MV-4-11 (cell line): Measurements from ENCODE around the gene OR51B4.
"Not testable (repeated sequence)": the region's sequence is repeated elsewhere in the genome, so short reads cannot be mapped to it uniquely, and the experiment has no call there.

Source experiments
- DNase-seq: peaks from one replicate; lab custom pipeline; 2025; lab: John Stamatoyannopoulos, UW

The OR51B4 gene

DNA sequence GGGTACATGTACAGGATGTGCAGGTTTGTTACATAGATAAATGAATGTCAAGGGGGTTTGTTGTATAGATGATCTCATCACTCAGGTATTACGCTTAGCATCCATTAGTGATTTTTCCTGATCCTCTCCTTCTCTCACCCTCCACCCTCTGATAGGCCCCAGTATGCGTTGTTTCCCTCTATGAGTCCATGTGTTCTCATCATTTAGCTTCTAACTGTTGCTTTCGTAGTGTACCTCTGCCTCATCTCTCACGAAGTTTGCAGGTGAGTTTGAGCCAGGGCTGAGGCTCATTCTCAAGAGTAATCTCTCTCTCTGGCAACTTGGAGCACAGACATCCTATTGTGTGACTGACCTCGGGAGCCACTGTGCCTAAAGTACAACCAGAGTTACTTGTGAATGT is 27.4 kb downstream of the OR51B4 start:
- no peak for DNase-seq

DNA sequence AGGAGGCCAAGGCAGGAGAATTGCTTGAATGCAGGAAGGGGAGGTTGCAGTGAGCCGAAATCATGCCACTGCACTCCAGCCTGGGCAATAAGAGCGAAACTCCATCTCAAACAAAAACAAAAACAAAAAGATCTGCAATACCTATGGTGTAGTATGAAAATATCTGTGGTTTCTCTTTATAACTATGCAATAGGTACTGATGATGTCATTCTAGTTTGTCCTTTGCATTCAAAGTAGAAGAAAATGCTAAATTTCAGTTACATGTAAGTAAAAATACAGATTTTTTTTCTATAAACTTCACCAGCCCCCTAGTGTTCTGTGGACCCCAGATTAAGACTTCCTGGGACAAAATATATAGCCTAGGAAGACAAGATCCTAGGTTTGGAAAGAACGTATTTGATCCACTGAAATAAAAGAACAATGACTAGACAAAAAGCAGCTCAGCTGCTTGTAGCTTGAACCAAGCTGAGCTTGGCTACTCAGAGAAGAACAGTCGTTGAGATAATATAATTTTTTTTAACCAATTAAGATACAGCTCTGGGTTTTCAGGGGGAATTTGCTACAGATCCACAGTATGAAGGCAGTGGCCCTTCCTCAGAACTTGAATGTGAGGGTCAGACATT is 29.2 kb downstream of the OR51B4 start:
- DNase-seq, result no peak

DNA sequence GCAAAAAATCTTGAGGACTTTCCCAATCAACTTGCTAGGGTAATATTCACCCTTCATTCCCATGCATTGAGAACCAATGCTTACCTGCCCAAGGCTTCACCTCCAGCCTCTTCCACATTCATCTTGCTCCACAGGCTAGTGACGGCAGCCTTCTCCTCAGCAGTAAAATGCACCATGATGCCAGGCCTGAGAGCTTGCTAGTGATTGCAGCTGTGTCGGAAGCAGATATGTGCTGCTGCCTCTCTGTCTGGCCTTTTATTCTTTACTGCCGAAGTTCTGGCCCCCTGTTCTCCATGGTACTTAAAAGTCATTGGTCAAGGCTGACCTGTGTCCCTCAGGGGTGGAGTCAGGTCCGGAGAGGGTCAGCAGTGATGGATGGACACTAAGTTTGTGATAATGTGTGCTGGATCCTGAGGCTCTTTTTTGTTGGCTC is 32.0 kb downstream of the OR51B4 start, which contains the start of gene HBE1:
TSS of gene HBE1 (minus strand) at position 231 of the 433 bp plus-strand sequence. CDS start at position 176, 55 bp downstream.
- DNase-seq, result no peak

DNA sequence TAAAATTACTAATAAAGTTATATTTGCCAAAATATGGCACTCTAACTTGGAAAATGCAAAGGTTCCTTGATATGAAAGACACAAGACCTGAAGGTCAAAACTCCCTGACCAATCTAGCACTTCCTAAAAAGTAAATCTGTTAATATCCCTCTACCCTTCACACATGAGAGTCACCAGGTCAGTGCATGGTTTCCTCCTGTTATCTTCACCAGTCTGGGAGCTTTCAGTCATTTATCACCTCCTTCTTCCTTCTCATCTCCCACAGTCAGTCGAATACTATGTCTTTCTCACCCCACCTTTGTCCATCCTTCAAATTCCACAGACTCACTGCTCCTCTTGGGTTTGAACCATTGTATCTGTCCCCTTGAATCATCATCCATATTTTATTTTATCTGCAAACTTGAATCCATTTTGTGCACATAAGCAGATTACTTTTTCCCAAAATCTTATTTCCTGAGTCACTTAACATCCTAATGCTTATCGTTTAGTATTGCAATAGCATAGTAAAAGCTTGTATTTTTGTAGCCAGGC is 34.6 kb downstream of the OR51B4 start:
- DNase-seq, result no peak

DNA sequence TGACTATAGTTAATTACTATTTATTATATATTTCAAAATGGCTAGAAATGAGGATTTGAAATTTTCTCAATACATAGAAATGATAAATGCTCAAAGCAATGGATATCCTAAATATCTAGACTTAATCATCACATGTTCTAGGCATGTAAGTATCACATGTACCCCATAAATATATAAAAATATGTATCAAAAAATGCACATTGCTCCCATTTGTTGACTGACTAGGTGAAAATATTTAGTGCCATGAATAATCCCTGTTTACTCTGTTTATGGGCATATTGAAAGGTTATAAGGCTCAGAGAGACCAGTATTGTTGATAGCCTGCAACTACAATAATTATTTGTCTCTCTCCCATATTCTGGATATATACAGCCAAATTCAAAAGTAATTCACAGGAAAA is 35.1 kb downstream of the OR51B4 start:
- no peak for DNase-seq

DNA sequence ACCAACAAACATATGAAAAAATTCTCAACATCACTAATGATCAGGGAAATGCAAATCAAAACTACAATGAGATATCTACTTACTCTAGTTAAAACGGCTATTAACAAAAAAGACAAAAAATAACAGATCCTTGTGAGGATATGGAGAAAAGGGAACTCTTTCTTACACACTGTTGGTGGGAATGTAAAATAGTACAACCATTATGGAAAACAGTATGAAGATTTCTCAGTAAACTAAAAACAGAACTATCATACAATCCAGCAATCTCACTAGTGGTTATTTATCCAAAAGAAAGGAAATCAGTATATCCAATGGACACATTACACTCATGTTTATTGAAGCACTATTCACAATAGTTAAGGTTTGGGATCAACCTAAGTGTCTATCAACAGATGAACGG is 35.9 kb downstream of the OR51B4 start:
- DNase-seq, result no peak

DNA sequence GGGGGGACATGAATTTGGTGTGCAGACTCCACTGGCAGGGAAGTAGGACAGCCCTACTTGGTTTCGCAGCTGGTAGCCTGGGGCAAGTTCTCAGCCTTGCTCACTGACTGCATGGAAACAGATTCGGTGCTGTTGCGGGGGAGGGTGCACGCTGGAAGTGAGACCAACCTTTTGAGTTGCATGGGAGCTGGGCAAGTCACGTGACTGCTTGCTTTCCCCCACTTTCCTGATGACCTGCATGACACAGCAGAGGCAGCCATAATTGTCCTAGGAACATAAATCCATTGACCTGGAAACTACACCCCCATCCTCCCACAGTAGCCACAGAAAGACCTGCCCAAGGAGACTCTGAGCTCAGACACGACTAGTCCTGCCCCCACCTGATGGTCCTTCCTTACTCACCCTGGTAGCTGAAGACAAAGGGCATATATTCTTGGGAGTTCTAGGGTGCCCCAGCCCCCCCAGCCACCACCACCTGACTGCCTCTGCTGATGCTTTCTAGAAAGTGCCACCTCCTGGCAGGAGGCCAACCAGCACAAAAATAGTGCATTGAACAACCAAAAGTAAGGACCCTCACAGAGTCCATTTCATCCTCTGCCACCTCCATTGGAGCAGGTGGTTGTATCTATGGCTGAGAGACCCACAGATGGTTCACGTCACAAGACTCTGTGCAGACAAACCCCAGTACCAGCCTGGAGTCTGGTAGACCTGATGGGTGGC is 43.0 kb downstream of the OR51B4 start:
- no peak for DNase-seq

DNA sequence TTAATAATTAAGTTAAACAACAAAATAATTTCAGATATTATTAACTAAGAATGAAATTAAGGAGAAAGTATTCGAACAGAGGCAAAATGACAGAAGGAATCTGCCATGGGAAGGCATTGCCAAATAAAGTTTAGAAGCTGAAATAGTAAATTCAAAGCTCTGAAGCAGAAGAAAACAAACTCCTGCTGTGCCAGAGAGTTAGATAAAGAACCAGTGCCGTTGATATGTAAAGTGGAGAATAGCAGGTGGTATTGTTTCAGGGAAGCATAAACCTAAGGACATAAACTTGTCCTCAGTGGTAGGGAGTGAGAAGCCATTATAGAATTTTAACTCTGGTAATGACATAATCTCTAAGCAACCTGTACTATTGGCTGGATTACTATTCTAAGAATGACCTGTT is 44.5 kb downstream of the OR51B4 start:
- no peak for DNase-seq

DNA sequence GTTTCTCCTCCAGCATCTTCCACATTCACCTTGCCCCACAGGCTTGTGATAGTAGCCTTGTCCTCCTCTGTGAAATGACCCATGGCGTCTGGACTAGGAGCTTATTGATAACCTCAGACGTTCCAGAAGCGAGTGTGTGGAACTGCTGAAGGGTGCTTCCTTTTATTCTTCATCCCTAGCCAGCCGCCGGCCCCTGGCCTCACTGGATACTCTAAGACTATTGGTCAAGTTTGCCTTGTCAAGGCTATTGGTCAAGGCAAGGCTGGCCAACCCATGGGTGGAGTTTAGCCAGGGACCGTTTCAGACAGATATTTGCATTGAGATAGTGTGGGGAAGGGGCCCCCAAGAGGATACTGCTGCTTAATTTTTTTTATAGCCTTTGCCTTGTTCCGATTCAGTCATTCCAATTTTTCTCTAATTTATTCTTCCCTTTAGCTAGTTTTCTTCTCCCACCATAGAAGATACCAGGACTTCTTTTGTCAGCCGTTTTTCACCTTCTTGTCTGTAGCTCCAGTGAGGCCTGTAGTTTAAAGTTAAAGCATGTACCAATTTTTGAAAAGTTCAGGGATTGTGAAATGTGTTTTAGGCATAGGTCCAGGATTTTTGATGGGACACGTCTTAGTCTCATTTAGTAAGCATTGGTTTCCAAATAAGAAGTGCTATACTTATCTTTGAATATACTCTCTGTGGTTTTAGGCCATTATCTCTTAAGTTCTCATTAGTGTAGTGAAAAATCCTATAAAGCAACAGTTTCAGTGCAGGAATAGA is 46.9 kb downstream of the OR51B4 start, which contains the start of gene HBG2:
TSS of gene HBG2 (minus strand) at position 136 of the 768 bp plus-strand sequence. CDS start at position 83, 53 bp downstream.
- not testable (repeated sequence) for DNase-seq

DNA sequence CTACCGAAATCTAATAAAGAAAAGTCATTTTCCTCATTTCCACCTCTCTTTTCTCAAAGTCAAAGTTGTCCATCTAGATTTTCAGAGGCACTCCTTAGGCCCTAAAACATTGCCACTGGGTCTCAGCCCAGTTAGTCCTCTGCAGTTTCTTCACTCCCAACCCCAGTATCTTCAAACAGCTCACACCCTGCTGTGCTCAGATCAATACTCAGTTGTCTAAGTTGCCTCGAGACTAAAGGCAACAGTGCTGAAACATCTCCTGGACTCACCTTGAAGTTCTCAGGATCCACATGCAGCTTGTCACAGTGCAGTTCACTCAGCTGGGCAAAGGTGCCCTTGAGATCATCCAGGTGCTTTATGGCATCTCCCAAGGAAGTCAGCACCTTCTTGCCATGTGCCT is 47.7 kb downstream of the OR51B4 start:
- not testable (repeated sequence) for DNase-seq

DNA sequence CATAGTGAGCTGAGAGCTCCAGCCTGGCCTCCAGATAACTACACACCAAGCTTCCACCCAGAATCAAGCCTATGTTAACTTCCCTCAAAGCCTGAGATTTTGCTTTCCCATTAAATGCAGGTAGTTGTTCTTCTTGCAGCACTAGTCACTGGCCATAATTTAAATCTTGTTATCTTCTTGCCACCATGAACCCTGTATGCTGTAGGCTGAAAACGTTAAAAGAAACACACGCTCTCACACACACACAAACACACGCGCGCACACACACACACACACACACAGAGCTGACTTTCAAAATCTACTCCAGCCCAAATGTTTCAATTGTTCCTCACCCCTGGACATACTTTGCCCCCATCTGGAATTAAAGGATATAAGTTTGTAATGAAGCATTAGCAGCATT is 48.3 kb downstream of the OR51B4 start:
- DNase-seq, result not testable (repeated sequence)

DNA sequence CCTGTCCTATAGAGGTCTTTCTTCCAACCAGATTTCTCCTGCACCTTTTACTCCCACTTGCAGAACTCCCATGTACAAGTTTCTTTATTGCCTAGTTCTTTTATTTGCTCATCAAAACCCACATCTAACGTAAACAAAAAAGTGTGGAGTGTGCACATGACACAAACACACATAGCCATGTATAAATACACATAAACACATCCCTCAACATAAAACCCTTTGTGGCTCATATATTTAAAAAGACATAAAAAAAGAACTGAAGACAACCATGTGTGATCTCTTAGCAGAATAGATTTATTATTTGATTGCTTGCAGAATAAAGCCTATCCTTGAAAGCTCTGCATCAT is 48.9 kb downstream of the OR51B4 start:
- no peak for DNase-seq

DNA sequence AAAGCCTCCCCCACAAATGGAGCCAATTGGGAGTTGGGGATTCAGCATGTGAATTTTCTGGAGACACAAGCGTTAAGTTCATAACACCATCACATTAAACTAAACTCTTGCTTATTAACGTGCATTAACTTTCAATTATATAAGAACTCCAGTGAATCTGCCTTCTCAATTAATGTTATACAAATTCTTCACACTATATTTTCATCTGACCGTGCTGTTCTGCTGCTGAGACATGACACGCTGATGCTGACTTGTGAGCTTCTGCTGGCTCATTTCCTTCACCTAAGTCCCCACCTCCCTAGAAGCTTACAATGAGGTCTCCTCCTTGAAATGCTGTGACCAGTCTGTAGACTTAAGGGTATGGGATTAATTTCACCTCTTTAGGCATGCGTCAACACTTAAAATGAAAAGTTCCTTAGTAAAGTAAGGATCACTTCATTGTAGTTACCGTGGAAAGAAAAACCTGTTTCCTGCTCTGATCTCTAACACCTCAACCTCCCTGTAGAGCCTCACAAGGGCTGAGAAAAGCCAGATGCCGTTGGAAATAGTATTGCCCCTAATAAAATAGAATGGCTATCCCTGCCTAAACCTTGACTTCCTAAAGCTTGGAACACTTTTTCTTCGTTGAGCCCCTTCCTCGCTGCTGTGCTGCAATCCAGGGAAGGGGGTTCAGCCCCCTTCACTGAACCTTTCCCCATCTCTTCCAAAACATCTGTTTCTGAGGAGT is 49.4 kb downstream of the OR51B4 start:
- DNase-seq, result no peak

DNA sequence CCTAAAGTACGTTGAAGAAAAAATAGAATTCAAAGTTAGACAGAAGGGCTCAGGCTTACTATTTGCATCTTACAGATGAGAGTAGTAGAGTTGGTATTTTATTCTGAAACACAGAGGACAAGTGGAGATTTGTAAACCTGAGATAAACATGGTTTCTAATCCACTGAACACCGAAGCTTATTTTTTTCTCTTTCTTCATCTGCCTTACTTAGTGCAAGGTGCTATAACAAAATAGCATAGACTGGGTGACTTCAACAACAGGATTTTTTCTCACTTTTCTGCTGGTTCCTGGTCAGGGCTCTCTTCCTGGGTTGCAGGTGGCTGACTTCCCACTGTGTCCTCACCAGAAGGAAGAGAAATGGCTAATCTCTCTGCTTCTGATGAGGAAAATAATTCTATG is 50.0 kb downstream of the OR51B4 start:
- no peak for DNase-seq
